HG03439 (cell line): ENCODE data around the gene SARS1.

Experiments used
- ATAC-seq: cut with Tn5 transposase; IDR thresholded peaks from one replicate; pipeline ENCODE4 v1.9.1; 2021; ENCODE audit warnings: mild to moderate bottlenecking, moderate library complexity; ENCODE audit not compliant: unreplicated experiment

The SARS1 gene

GRCh38 chr1:109225308-109225707 is 11.6 kb downstream of the SARS1 start:
- ATAC-seq: no peak

- no peak for ATAC-seq
Observed at GRCh38 chr1:109225711-109226445, 12.2 kb downstream of the SARS1 start.

- no peak for ATAC-seq
Observed at GRCh38 chr1:109228167-109228566, 14.4 kb downstream of the SARS1 start.

- no peak for ATAC-seq
Observed at GRCh38 chr1:109229531-109230127, 15.9 kb downstream of the SARS1 start.

GRCh38 chr1:109231066-109231465 is 17.3 kb downstream of the SARS1 start:
- ATAC-seq: no peak

- no peak for ATAC-seq
Observed at GRCh38 chr1:109235137-109235536, 21.4 kb downstream of the SARS1 start.

GRCh38 chr1:109237512-109237911 is 23.8 kb downstream of the SARS1 start:
- no peak for ATAC-seq

GRCh38 chr1:109238382-109238781 is 24.7 kb downstream of the SARS1 start:
- ATAC-seq: no peak

- ATAC-seq: no peak
Observed at GRCh38 chr1:109239047-109239408, 25.3 kb downstream of the SARS1 start.

- ATAC-seq: no peak
Observed at GRCh38 chr1:109239409-109240068, 25.8 kb downstream of the SARS1 start.

GRCh38 chr1:109240158-109241152 is 26.7 kb downstream of the SARS1 start:
- ATAC-seq: no peak

- ATAC-seq: no peak
Observed at GRCh38 chr1:109241344-109241743, 27.6 kb downstream of the SARS1 start.

GRCh38 chr1:109241841-109242345 is 28.2 kb downstream of the SARS1 start:
- ATAC-seq: no peak

- ATAC-seq: no peak
Observed at GRCh38 chr1:109242387-109242786, 28.7 kb downstream of the SARS1 start.

GRCh38 chr1:109243221-109243620 is 29.5 kb downstream of the SARS1 start:
- no peak for ATAC-seq

- no peak for ATAC-seq
Observed at GRCh38 chr1:109243860-109244552, 30.3 kb downstream of the SARS1 start.

- no peak for ATAC-seq
Observed at GRCh38 chr1:109246141-109246551, 32.4 kb downstream of the SARS1 start.

GRCh38 chr1:109247401-109248365 is 34.0 kb downstream of the SARS1 start:
- no peak for ATAC-seq

- no peak for ATAC-seq
Observed at GRCh38 chr1:109248444-109248796, 34.7 kb downstream of the SARS1 start.
